ENCODE data around the gene GABRA4. TPM values are rescaled to one million over a fixed set of nuclear protein-coding genes. Genes with fewer than 3 reads are reported as not detected.

GABRA4 gene
- total RNA-seq, 4 donors from 2014 or later, result 0.34 to 2.2 (median 0.58) TPM

DNA sequence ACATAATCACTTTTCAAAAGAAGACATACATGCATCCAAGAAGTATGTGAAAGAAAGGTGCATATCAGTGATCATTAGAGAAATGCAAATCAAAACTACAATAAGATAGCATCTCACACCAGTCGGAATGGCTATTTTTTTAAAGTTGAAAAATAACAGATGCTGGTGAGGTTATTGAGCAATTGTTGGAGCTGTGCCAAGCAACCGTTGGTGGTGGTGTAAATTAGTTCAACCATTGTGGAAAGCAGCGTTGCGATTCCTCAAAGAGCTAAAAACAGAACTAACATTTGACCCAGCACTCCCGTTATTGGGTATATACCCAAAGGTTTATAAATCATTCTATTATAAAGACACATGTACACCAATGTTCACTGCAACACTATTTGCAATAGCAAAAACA, 98.6 kb downstream of the GABRA4 start:
- DNase-seq (ENCODE audit: low spot score in 2 of 2), result no peak
- no peak overlapping the region for H3K4me3 ChIP-seq
- peaks cover 6% of the 10 kb centered on the region for H3K9me3 ChIP-seq
- H3K27ac ChIP-seq, result no peak overlapping the region
- H3K4me1 ChIP-seq, result no peaks in the 10 kb centered on the region
- WGBS, result 35% methylated on average over 5 of the region's 5 CpGs
- no peaks in the 10 kb centered on the region for H3K36me3 ChIP-seq
- TF ChIP-seq POLR2AphosphoS5 (IDR thresholded peaks at IDR 0.05), result no peak
- no peak for TF ChIP-seq POLR2A (IDR thresholded peaks at IDR 0.05)
- TF ChIP-seq EP300 (IDR thresholded peaks at IDR 0.05), result no peak
- TF ChIP-seq, protein P1, sequence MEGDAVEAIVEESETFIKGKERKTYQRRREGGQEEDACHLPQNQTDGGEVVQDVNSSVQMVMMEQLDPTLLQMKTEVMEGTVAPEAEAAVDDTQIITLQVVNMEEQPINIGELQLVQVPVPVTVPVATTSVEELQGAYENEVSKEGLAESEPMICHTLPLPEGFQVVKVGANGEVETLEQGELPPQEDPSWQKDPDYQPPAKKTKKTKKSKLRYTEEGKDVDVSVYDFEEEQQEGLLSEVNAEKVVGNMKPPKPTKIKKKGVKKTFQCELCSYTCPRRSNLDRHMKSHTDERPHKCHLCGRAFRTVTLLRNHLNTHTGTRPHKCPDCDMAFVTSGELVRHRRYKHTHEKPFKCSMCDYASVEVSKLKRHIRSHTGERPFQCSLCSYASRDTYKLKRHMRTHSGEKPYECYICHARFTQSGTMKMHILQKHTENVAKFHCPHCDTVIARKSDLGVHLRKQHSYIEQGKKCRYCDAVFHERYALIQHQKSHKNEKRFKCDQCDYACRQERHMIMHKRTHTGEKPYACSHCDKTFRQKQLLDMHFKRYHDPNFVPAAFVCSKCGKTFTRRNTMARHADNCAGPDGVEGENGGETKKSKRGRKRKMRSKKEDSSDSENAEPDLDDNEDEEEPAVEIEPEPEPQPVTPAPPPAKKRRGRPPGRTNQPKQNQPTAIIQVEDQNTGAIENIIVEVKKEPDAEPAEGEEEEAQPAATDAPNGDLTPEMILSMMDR (IDR thresholded peaks at IDR 0.05), result no peak
- H3K27me3 ChIP-seq, result no peaks in the 10 kb centered on the region

DNA sequence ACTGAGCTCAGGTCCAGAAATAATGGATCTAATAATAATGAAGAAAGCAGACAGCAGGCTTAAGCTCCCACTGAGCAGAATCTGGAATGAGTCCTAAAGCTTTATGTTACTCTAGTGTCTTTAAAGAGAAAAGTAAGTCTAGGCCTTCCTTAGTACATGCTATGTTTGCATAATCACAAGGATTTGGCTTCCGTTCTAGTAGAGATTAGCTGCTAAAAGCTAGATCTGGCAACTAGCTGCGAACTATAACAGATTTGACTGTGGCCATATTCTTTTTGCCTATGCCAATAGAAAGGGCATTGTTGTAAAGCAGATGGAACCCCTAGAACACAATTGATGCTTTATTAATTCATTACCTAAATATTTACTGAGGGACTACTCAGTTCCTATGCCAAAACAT, 103.3 kb downstream of the GABRA4 start:
- Histone ChIP-seq H3K27ac (no peak overlapping the region), H3K4me1 (no peaks in the 10 kb centered on the region), H3K27me3 (no peaks in the 10 kb centered on the region), H3K4me3 (no peak overlapping the region), H3K36me3 (no peaks in the 10 kb centered on the region), H3K9me3 (peaks cover 6% of the 10 kb centered on the region)
- TF ChIP-seq, protein P1 (IDR thresholded peaks at IDR 0.05), result no peak
- WGBS, result 65% methylated on average over 2 of the region's 2 CpGs
- no peak for DNase-seq (ENCODE audit: low spot score in 2 of 2)

DNA sequence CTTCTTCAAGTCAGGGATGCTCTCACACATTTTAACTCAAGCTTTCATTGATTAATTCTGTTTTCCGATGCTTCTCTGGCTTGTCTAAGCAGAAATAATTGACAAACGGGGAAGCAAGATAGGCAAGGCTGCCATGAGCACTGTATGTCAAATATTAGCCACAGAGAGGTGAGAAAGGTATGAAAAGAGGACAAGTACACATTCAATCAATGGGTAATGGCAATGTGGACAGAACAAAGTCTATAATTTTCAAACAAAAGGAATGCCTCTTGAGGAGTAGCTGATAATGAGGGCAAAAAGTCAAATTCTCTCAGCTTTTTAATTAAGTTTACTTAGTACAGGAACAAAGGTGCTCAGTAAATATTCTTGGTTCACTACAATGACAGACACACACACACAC, 104.0 kb downstream of the GABRA4 start:
- Histone ChIP-seq H3K27ac (no peak overlapping the region), H3K36me3 (no peaks in the 10 kb centered on the region), H3K4me3 (no peak overlapping the region), H3K4me1 (no peaks in the 10 kb centered on the region), H3K27me3 (no peaks in the 10 kb centered on the region), H3K9me3 (peaks cover 6% of the 10 kb centered on the region)
- TF ChIP-seq POLR2AphosphoS5 (IDR thresholded peaks at IDR 0.05), result no peak
- no peak for TF ChIP-seq EP300 (IDR thresholded peaks at IDR 0.05)
- TF ChIP-seq, protein P1 (IDR thresholded peaks at IDR 0.05), result no peak
- no peak for TF ChIP-seq POLR2A (IDR thresholded peaks at IDR 0.05)
- DNase-seq (ENCODE audit: low spot score in 2 of 2), result no peak
- 87% methylated on average over 2 of the region's 2 CpGs for WGBS

DNA sequence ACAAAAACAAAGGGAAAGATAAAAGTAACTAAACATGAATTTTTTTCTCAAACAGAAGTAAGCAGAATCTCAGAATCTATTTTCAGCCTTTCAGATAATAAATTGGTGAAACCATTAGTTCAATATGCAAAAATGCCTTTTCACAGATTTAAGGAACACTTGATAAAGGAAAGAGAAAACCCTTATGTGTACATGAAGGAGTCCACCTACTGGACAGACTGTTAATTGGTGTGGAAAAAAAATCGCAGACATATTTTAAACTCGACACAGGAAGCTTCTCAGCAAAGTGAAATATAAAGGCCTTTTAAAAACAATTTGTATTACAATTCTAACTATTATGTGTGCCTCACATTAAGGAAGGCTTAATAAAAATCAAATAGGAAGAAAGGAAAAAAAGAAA, 106.7 kb downstream of the GABRA4 start:
- Histone ChIP-seq H3K4me1 (no peaks in the 10 kb centered on the region), H3K36me3 (no peaks in the 10 kb centered on the region), H3K27ac (no peak overlapping the region), H3K4me3 (no peak overlapping the region), H3K9me3 (no peaks in the 10 kb centered on the region), H3K27me3 (no peaks in the 10 kb centered on the region)
- WGBS, result 36% methylated on average over 2 of the region's 2 CpGs
- no peak for DNase-seq (ENCODE audit: low spot score in 2 of 2)
- TF ChIP-seq EP300 (IDR thresholded peaks at IDR 0.05) (no peak), POLR2A (IDR thresholded peaks at IDR 0.05) (no peak), POLR2AphosphoS5 (IDR thresholded peaks at IDR 0.05) (no peak)
- TF ChIP-seq, protein P1 (IDR thresholded peaks at IDR 0.05), result no peak

DNA sequence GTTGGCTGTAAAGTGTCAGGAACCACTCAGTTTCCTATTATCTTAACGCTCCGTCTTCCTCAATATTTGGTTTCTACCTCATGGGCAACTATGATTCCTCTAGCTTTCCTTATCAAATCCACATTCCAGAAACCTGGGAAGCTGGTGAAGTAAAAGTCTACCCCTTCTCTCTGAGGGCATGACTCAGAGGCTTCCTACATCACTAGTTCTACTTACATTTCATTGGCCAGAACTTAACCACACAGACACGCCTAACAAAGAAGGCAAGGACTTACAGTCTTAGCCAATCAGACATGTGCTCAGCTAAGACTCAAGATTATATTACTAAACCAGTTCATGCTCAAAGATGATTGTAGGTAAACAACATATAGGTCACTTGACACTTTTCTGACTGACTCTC, 114.7 kb downstream of the GABRA4 start:
- no peak for TF ChIP-seq POLR2AphosphoS5 (IDR thresholded peaks at IDR 0.05)
- H3K27ac ChIP-seq, result no peak overlapping the region
- H3K36me3 ChIP-seq, result no peaks in the 10 kb centered on the region
- no peaks in the 10 kb centered on the region for H3K27me3 ChIP-seq
- no peaks in the 10 kb centered on the region for H3K4me1 ChIP-seq
- H3K4me3 ChIP-seq, result no peak overlapping the region
- no peaks in the 10 kb centered on the region for H3K9me3 ChIP-seq
- no peak for DNase-seq (ENCODE audit: low spot score in 2 of 2)
- WGBS, result 91% methylated on average over 3 of the region's 3 CpGs

DNA sequence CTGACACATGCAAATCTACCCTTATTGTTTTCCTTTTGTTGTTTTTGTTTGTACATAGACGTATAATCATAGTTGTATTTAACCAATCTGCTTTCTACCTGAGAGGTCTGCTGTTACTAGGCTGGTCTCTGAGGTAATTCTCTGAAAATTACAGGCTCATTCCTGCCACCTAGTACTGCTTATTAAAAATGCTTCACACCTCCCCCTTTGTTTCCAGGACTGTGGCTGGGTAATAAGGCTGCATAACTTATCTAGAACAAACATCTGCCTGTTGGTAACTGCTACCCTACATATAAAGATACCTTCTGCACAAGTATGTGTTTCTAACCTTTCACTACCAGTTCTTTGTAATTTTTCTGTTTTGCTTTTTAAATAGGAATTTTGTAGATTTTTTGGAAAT, 118.6 kb downstream of the GABRA4 start:
- Histone ChIP-seq H3K4me1 (no peaks in the 10 kb centered on the region), H3K4me3 (no peak overlapping the region), H3K9me3 (no peaks in the 10 kb centered on the region), H3K27me3 (no peaks in the 10 kb centered on the region), H3K27ac (no peak overlapping the region), H3K36me3 (no peaks in the 10 kb centered on the region)
- no peak for DNase-seq (ENCODE audit: low spot score in 2 of 2)
- TF ChIP-seq, protein P1 (IDR thresholded peaks at IDR 0.05), result no peak
- TF ChIP-seq EP300 (IDR thresholded peaks at IDR 0.05) (no peak), POLR2A (IDR thresholded peaks at IDR 0.05) (no peak), POLR2AphosphoS5 (IDR thresholded peaks at IDR 0.05) (no peak)
- WGBS, result 56% methylated on average over 1 of the region's 1 CpG
